Measurements from ENCODE around the gene TAT. TPM values are rescaled to one million over a fixed set of nuclear protein-coding genes. Genes with fewer than 3 reads are reported as not detected.

Gene TAT
- polyA plus RNA-seq, 1 donor from 2014 or later, result not detected

DNA sequence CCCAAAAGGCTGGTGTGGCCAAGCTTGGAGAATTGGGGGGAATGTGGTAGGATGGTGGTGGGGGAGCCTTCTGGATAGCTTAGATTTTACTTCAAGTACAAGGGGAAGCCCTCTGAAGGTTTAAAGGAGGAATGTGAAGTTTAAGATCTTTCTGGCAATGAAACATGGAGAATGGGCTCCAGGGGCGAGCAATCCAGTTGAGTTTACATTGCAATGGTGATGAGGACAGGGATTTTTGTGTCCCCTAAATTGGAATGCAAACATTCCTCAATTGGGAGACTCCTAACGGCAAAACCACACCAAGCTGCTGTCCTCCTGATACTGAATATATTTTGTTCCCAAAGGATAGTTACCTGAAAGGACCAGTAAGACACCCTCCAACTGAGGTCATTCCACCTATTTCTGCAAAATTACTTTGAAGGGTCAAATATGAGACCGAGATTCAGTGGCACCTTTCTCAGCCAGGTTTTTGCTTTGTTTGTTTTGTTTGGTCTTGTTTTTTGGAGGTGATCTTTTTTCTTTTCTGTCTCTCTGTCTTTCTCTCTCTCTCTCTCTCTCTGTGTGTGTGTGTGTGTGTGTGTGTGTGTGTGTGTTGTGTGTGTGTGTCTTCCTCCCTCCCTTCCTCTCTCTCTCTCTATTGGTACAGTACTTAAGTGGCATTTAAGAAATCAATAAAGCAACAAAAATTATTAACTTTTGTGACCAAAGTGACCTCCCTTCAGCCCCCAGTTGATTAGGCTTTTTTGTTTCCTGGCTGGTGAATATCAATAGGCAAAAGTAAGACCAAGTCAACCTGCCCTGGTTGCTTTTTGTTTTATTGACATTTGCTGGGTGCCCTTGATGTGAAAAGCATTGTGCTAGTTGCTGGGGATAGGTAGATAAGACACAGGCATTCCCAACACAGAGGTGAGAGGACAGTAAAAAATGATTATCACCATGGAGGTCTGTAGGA is 16.4 kb upstream of the TAT start:
- TF ChIP-seq MXI1 (conservative IDR thresholded peaks at IDR 0.05; ENCODE audit: poor library complexity, severe bottlenecking) (no peak), EZH2 (IDR thresholded peaks at IDR 0.05; ENCODE audit: borderline replicate concordance, insufficient read depth, low read length, poor library complexity, severe bottlenecking) (no peak), RAD21 (conservative IDR thresholded peaks at IDR 0.05) (no peak), SMC3 (conservative IDR thresholded peaks at IDR 0.05; ENCODE audit: poor library complexity) (no peak), EP300 (conservative IDR thresholded peaks at IDR 0.05; ENCODE audit: poor library complexity, severe bottlenecking) (no peak), TAF1 (IDR thresholded peaks at IDR 0.05; ENCODE audit: low read depth) (no peak), POLR2AphosphoS5 (IDR thresholded peaks at IDR 0.05) (no peak)
- TF ChIP-seq, protein P1, sequence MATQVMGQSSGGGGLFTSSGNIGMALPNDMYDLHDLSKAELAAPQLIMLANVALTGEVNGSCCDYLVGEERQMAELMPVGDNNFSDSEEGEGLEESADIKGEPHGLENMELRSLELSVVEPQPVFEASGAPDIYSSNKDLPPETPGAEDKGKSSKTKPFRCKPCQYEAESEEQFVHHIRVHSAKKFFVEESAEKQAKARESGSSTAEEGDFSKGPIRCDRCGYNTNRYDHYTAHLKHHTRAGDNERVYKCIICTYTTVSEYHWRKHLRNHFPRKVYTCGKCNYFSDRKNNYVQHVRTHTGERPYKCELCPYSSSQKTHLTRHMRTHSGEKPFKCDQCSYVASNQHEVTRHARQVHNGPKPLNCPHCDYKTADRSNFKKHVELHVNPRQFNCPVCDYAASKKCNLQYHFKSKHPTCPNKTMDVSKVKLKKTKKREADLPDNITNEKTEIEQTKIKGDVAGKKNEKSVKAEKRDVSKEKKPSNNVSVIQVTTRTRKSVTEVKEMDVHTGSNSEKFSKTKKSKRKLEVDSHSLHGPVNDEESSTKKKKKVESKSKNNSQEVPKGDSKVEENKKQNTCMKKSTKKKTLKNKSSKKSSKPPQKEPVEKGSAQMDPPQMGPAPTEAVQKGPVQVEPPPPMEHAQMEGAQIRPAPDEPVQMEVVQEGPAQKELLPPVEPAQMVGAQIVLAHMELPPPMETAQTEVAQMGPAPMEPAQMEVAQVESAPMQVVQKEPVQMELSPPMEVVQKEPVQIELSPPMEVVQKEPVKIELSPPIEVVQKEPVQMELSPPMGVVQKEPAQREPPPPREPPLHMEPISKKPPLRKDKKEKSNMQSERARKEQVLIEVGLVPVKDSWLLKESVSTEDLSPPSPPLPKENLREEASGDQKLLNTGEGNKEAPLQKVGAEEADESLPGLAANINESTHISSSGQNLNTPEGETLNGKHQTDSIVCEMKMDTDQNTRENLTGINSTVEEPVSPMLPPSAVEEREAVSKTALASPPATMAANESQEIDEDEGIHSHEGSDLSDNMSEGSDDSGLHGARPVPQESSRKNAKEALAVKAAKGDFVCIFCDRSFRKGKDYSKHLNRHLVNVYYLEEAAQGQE (IDR thresholded peaks at IDR 0.05; ENCODE audit: borderline replicate concordance), result no peak
- TF ChIP-seq, protein P2, sequence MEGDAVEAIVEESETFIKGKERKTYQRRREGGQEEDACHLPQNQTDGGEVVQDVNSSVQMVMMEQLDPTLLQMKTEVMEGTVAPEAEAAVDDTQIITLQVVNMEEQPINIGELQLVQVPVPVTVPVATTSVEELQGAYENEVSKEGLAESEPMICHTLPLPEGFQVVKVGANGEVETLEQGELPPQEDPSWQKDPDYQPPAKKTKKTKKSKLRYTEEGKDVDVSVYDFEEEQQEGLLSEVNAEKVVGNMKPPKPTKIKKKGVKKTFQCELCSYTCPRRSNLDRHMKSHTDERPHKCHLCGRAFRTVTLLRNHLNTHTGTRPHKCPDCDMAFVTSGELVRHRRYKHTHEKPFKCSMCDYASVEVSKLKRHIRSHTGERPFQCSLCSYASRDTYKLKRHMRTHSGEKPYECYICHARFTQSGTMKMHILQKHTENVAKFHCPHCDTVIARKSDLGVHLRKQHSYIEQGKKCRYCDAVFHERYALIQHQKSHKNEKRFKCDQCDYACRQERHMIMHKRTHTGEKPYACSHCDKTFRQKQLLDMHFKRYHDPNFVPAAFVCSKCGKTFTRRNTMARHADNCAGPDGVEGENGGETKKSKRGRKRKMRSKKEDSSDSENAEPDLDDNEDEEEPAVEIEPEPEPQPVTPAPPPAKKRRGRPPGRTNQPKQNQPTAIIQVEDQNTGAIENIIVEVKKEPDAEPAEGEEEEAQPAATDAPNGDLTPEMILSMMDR (IDR thresholded peaks at IDR 0.05; ENCODE audit: poor library complexity, severe bottlenecking), result no peak
- H3K79me2 ChIP-seq (replicated peaks; ENCODE audit: insufficient read depth, low read length), result no peaks in the 10 kb centered on the region
- H3K4me3 ChIP-seq (ENCODE audit: low read length), result no peak overlapping the region
- H3K9me3 ChIP-seq (ENCODE audit: low read length), result no peaks in the 10 kb centered on the region
- no peak overlapping the region for H3K4me2 ChIP-seq (ENCODE audit: low read length)
- no peaks in the 10 kb centered on the region for H3K27me3 ChIP-seq (ENCODE audit: insufficient read depth, low read depth, low read length)
- H4K20me1 ChIP-seq (ENCODE audit: insufficient read depth), result no peaks in the 10 kb centered on the region
- H3F3A ChIP-seq (ENCODE audit: insufficient read depth, low read length, poor library complexity, severe bottlenecking), result no peaks in the 10 kb centered on the region
- no peak overlapping the region for H3K27ac ChIP-seq (ENCODE audit: low read length)
- H3K9ac ChIP-seq (ENCODE audit: low read length), result no peak overlapping the region
- H3K36me3 ChIP-seq (ENCODE audit: insufficient read depth, low read length), result no peaks in the 10 kb centered on the region
- no peak overlapping the region for H2AFZ ChIP-seq (ENCODE audit: low read depth, low read length)
- no peaks in the 10 kb centered on the region for H3K9me2 ChIP-seq (ENCODE audit: insufficient read depth, low read length)

DNA sequence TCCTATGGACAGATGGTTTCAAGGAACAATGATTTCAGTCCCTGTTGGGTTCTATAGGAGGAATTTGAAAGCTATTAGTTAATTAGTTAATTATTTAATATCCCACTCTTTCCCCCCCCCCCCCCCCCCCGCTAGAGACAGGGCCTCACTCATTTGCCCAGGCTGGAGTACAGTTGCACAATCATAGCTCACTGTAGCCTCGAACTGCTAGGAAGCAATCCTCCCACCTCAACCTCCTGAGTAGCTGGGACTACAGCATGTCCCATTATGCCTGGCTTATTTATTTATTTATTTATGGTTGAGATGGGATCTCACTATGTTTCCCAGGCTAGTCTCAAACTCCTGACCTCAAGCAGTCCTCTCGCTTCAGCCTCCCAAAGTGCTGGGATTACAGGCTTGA is 15.0 kb upstream of the TAT start:
- TF ChIP-seq TAF1 (IDR thresholded peaks at IDR 0.05; ENCODE audit: low read depth), result no peak
- no peak for TF ChIP-seq SMC3 (conservative IDR thresholded peaks at IDR 0.05; ENCODE audit: poor library complexity)
- no peak for TF ChIP-seq MXI1 (conservative IDR thresholded peaks at IDR 0.05; ENCODE audit: poor library complexity, severe bottlenecking)
- TF ChIP-seq EP300 (conservative IDR thresholded peaks at IDR 0.05; ENCODE audit: poor library complexity, severe bottlenecking), result no peak
- TF ChIP-seq EZH2 (IDR thresholded peaks at IDR 0.05; ENCODE audit: borderline replicate concordance, insufficient read depth, low read length, poor library complexity, severe bottlenecking), result no peak
- TF ChIP-seq RAD21 (conservative IDR thresholded peaks at IDR 0.05), result no peak
- Histone ChIP-seq H3K9ac (ENCODE audit: low read length) (no peak overlapping the region), H3K9me2 (ENCODE audit: insufficient read depth, low read length) (no peaks in the 10 kb centered on the region), H3K27me3 (ENCODE audit: insufficient read depth, low read depth, low read length) (no peaks in the 10 kb centered on the region), H3K4me2 (ENCODE audit: low read length) (no peak overlapping the region), H3K4me3 (ENCODE audit: low read length) (no peak overlapping the region), H3K36me3 (ENCODE audit: insufficient read depth, low read length) (no peaks in the 10 kb centered on the region), H3F3A (ENCODE audit: insufficient read depth, low read length, poor library complexity, severe bottlenecking) (no peaks in the 10 kb centered on the region), H2AFZ (ENCODE audit: low read depth, low read length) (no peak overlapping the region), H3K27ac (ENCODE audit: low read length) (no peak overlapping the region), H3K79me2 (replicated peaks; ENCODE audit: insufficient read depth, low read length) (no peaks in the 10 kb centered on the region), H3K9me3 (ENCODE audit: low read length) (no peaks in the 10 kb centered on the region), H4K20me1 (ENCODE audit: insufficient read depth) (no peaks in the 10 kb centered on the region)

All from neural cell (in vitro differentiated cells).